IMR-90 (cell line): ENCODE measurements around the gene GRIN2D. TPM values are rescaled to one million over a fixed set of nuclear protein-coding genes. Genes with fewer than 3 reads are reported as not detected.

Experiments
- ATAC-seq: fragments of 200-7000 bp; cut with Tn5 transposase; 2 replicates; pipeline ENCODE4 v1.9.1; 2020; ENCODE audit warnings: low read depth, mild to moderate bottlenecking, moderate library complexity
- BruUV-seq: library from RNA; stranded (reverse); fragments of 400-500 nt; replicated peaks from 2 replicates; lab custom pipeline; 2021; lab: Mats Ljungman, UMichigan
- CTCF ChIA-PET: fragments of 300-600 bp; formaldehyde crosslinking; extraction: SDS; loops from one replicate; lab custom pipeline; 2021; ENCODE audit warnings: antibody characterized with exemption; lab: Yijun Ruan, JAX
- POLR2A ChIA-PET: fragments of 300-600 bp; sonication (Branson Sonifier 250); formaldehyde crosslinking; loops from one replicate; lab custom pipeline; 2022; ENCODE audit warnings: antibody characterized with exemption; ENCODE audit not compliant: unreplicated experiment; lab: Charles Lee
- DNase-seq: peaks from one replicate; pipeline ENCODE4 v3.0.0; 2013
- H2AFZ ChIP-seq: replicated peaks from 2 replicates; pipeline ENCODE3; 2013; ENCODE audit warnings: low read length, mild to moderate bottlenecking; ENCODE audit not compliant: poor library complexity
- H2AK5ac ChIP-seq: 2 replicates; pipeline ENCODE4 v1.6.1; 2013; ENCODE audit warnings: low read depth, low read length, inconsistent platforms
- H2AK9ac ChIP-seq: replicated peaks from 2 replicates; pipeline ENCODE3; 2013; ENCODE audit warnings: mild to moderate bottlenecking, low read depth, low read length, moderate library complexity; ENCODE audit not compliant: poor library complexity
- H2BK120ac ChIP-seq: 2 replicates; pipeline ENCODE4 v1.6.1; 2013; ENCODE audit warnings: low read depth, low read length, inconsistent platforms
- H2BK15ac ChIP-seq: 3 replicates; pipeline ENCODE4 v1.6.1; 2013; ENCODE audit warnings: low read depth, low read length, inconsistent platforms
- H2BK20ac ChIP-seq: 2 replicates; pipeline ENCODE4 v1.6.1; 2013; ENCODE audit warnings: low read depth, mild to moderate bottlenecking, inconsistent platforms, low read length, moderate library complexity
- H2BK5ac ChIP-seq: 2 replicates; pipeline ENCODE4 v1.6.1; 2013; ENCODE audit warnings: mild to moderate bottlenecking, low read depth, low read length, inconsistent platforms; ENCODE audit not compliant: poor library complexity, severe bottlenecking
- H3K14ac ChIP-seq: replicated peaks from 2 replicates; pipeline ENCODE4 v1.6.1; 2013; ENCODE audit warnings: low read depth, low read length, inconsistent platforms
- H3K18ac ChIP-seq: 2 replicates; pipeline ENCODE4 v1.6.1; 2013; ENCODE audit warnings: low read depth, low read length, control low read depth
- H3K23ac ChIP-seq: 2 replicates; pipeline ENCODE4 v1.6.1; 2013; ENCODE audit warnings: low read depth, low read length, inconsistent platforms
- H3K27ac ChIP-seq: 2 replicates; pipeline ENCODE4 v1.5.1; 2013; ENCODE audit warnings: mild to moderate bottlenecking, control low read depth, low read length; ENCODE audit not compliant: insufficient read depth
- H3K27me3 ChIP-seq: 2 replicates; pipeline ENCODE4 v1.6.1; 2013; ENCODE audit warnings: low read length; ENCODE audit not compliant: control insufficient read depth, insufficient read depth
- H3K36me3 ChIP-seq: 2 replicates; pipeline ENCODE4 v1.6.1; 2013; ENCODE audit warnings: low read length, mixed read lengths; ENCODE audit not compliant: control insufficient read depth, insufficient read depth
- H3K4ac ChIP-seq: 2 replicates; pipeline ENCODE4 v1.6.1; 2013; ENCODE audit warnings: low read depth, low read length, inconsistent platforms
- H3K4me1 ChIP-seq: 2 replicates; pipeline ENCODE4 v1.6.1; 2013; ENCODE audit warnings: low read length, mixed read lengths; ENCODE audit not compliant: control insufficient read depth, insufficient read depth
- H3K4me2 ChIP-seq: 2 replicates; pipeline ENCODE4 v1.6.1; 2013; ENCODE audit warnings: low read depth, mild to moderate bottlenecking, control low read depth, low read length, moderate library complexity
- H3K4me3 ChIP-seq: 2 replicates; pipeline ENCODE4 v1.5.1; 2013; ENCODE audit warnings: low read depth, mild to moderate bottlenecking, control low read depth, low read length, moderate library complexity; ENCODE audit not compliant: insufficient read depth
- H3K56ac ChIP-seq: 2 replicates; pipeline ENCODE4 v1.6.1; 2013; ENCODE audit warnings: low read length, inconsistent platforms; ENCODE audit not compliant: insufficient read depth; ENCODE audit errors: extremely low read depth
- H3K79me1 ChIP-seq, 2 experiments: 2 replicates each; pipeline ENCODE4 v1.6.1; 2013; ENCODE audit warnings: low read length in 2 of 2, inconsistent platforms in 1 of 2, low read depth in 1 of 2
- H3K9ac ChIP-seq: 2 replicates; pipeline ENCODE4 v1.6.1; 2013; ENCODE audit warnings: low read depth, low read length, control low read depth
- H3K9me1 ChIP-seq: 2 replicates; pipeline ENCODE4 v1.6.1; 2013; ENCODE audit warnings: low read length, inconsistent platforms; ENCODE audit not compliant: insufficient read depth
- H3K9me3 ChIP-seq: 2 replicates; pipeline ENCODE4 v1.6.1; 2013; ENCODE audit warnings: low read length; ENCODE audit not compliant: control insufficient read depth, insufficient read depth
- H4K20me1 ChIP-seq: 2 replicates; pipeline ENCODE4 v1.6.1; 2013; ENCODE audit warnings: low read length, inconsistent platforms; ENCODE audit not compliant: insufficient read depth
- H4K5ac ChIP-seq: 2 replicates; pipeline ENCODE4 v1.6.1; 2013; ENCODE audit warnings: mild to moderate bottlenecking, low read depth, low read length, control low read depth
- H4K8ac ChIP-seq, 2 experiments: 2 replicates each; pipeline ENCODE4 v1.6.1; 2013; ENCODE audit warnings: low read depth in 2 of 2, low read length in 2 of 2, control low read depth in 1 of 2, inconsistent platforms in 1 of 2
- H4K91ac ChIP-seq: 2 replicates; pipeline ENCODE4 v1.6.1; 2013; ENCODE audit warnings: low read depth, low read length, inconsistent platforms; ENCODE audit not compliant: insufficient read depth
- BHLHE40 ChIP-seq: fragments of 150-350 bp; IDR thresholded peaks from 2 replicates; pipeline ENCODE4 v1.6.1; 2016; ENCODE audit warnings: mild to moderate bottlenecking, low read depth, low read length
- CEBPB ChIP-seq: IDR thresholded peaks from 2 replicates; pipeline ENCODE4 v1.6.1; 2012; ENCODE audit warnings: low read depth, low read length, improper control_type of control experiment
- CHD1 ChIP-seq: IDR thresholded peaks from 2 replicates; pipeline ENCODE4 v1.6.1; 2012; ENCODE audit warnings: low read depth, low read length, improper control_type of control experiment
- FOS ChIP-seq: fragments of 150-350 bp; IDR thresholded peaks from 2 replicates; pipeline ENCODE4 v1.6.1; 2016; ENCODE audit warnings: low read depth, low read length
- MAFK ChIP-seq: IDR thresholded peaks from 2 replicates; pipeline ENCODE4 v1.6.1; 2012; ENCODE audit warnings: low read depth, low read length, improper control_type of control experiment
- MAZ ChIP-seq: IDR thresholded peaks from 2 replicates; pipeline ENCODE4 v1.6.1; 2012; ENCODE audit warnings: low read depth, mild to moderate bottlenecking, low read length, improper control_type of control experiment, moderate library complexity, borderline replicate concordance
- MXI1 ChIP-seq: IDR thresholded peaks from 2 replicates; pipeline ENCODE4 v1.6.1; 2012; ENCODE audit warnings: low read depth, mild to moderate bottlenecking, low read length, moderate library complexity, borderline replicate concordance
- NFE2L2 ChIP-seq: fragments of 150-350 bp; IDR thresholded peaks from 2 replicates; pipeline ENCODE4 v1.6.1; 2016; ENCODE audit warnings: low read depth, mild to moderate bottlenecking, low read length
- POLR2A ChIP-seq: IDR thresholded peaks from 2 replicates; pipeline ENCODE4 v1.6.1; 2012; ENCODE audit warnings: mild to moderate bottlenecking, low read depth, low read length
- RAD21 ChIP-seq: IDR thresholded peaks from 2 replicates; pipeline ENCODE4 v1.6.1; 2012; ENCODE audit warnings: low read length, improper control_type of control experiment
- RCOR1 ChIP-seq: IDR thresholded peaks from 2 replicates; pipeline ENCODE4 v1.6.1; 2012; ENCODE audit warnings: mild to moderate bottlenecking, low read length, improper control_type of control experiment; ENCODE audit not compliant: insufficient replicate concordance
- RFX5 ChIP-seq: IDR thresholded peaks from 2 replicates; pipeline ENCODE4 v1.8.0; 2012; ENCODE audit warnings: low read depth, mild to moderate bottlenecking, low read length, moderate library complexity
- SMC3 ChIP-seq: fragments of 150-350 bp; IDR thresholded peaks from 2 replicates; pipeline ENCODE4 v1.6.1; 2016; ENCODE audit warnings: low read depth, mild to moderate bottlenecking, antibody characterized with exemption, low read length, moderate library complexity
- WGBS, 2 experiments: methylation state at CpG; one replicate each; pipeline versions ENCODE4 v1.1.5 to v1.1.7; 2013; ENCODE audit warnings: missing lambda C conversion rate in 2 of 2; ENCODE audit not compliant: insufficient read length in 1 of 2; ENCODE audit errors: extremely low coverage in 2 of 2; 5-methylcytosine and 5-hydroxymethylcytosine counted together
- dilution Hi-C: fragments of 300-500 bp; cut with HindIII; formaldehyde crosslinking; loops from one replicate; pipeline ENCODE4 v1.14.3; 2018; ENCODE audit warnings: low sequenced_read_pairs; ENCODE audit not compliant: unreplicated experiment
- in situ Hi-C: fragments of 300-500 bp; cut with MboI; formaldehyde crosslinking; loops from 3 replicates; pipeline ENCODE4 v1.14.3; 2019; ENCODE audit warnings: low sequenced_read_pairs, inconsistent platforms, mixed read lengths
- intact Hi-C: fragments of 100-400 bp; cut with micrococcal nuclease; formaldehyde crosslinking; loops from 2 replicates; pipeline ENCODE4 v1.10.0; 2022
- polyA plus RNA-seq, 3 experiments: library from polyadenylated mRNA; depleted of rRNA; stranded (reverse); fragments of >200 nt; gene quantifications; 2 replicates each; pipeline ENCODE4 v1.2.3, GENCODE V29; 2012; ENCODE audit warnings: low replicate concordance in 1 of 3
- total RNA-seq: library from RNA; depleted of rRNA; stranded (reverse); fragments of >200 nt; gene quantifications from 2 replicates; pipeline ENCODE4 v1.2.3, GENCODE V29; 2012
- TF ChIP-seq, protein P1 (sequence below): fragments of 150-350 bp; IDR thresholded peaks from 2 replicates; pipeline ENCODE4 v1.6.1; 2017; ENCODE audit warnings: mild to moderate bottlenecking, antibody characterized with exemption, low read length, low read depth
- TF ChIP-seq, protein P2 (sequence below): fragments of 150-350 bp; IDR thresholded peaks from 2 replicates; pipeline ENCODE4 v1.6.1; 2016; ENCODE audit warnings: low read depth, mild to moderate bottlenecking, low read length, moderate library complexity, borderline replicate concordance

The GRIN2D gene
- total and polyA plus RNA-seq, 2 of the 4 experiments (the other 2 are of a cell fraction), result under 0.01 to 0.24 TPM

DNA sequence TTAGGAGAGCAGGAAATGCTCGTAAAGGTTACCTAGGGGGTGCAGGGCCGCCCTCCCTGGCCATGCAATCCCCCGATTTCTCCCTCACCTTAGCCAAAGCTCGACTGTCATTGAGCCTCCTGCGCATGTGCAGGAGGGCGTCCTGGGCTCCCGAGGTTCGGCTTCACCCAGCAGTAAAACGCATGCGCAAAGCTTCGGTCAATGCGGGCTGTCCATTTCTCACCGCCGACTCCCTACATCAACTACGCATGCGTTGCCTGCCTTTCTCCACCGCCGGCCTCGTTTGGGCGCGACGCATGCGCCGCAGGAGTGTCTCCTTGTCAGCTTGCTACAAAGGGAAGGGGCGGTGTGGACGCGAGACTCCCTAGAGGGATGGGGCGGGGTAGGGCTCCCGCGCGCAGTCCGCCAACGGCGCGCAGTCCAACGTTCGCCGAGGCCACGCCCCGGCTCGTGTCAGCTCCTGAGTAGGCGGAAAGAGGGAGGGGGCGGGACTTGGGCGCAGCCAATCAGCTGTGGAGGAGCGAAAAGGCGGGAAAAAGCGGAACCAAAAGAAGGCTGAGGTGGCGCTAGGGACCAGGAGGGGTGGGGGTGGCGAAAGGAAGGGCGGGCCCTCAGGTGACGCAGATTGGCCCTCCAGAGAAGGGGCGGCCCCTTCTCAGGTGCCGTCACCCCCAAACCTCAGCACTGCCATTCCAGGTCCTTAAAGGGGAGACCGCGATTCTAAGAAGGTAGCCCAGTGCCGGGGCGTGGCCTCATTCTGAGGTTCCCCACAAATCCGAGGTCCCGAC, 29.5 kb upstream of the GRIN2D start, which contains the start of the genes SYNGR4 and TMEM143:
TSS of gene SYNGR4 (plus strand) at position 558 of the 788 bp plus-strand sequence. CDS start 1,476 bp downstream, outside the sequence.
TSS of gene TMEM143 (minus strand) at position 131 of the 788 bp plus-strand sequence. CDS start at position 111, 20 bp downstream.
- peak within 1 kb of the TSS; percentile 77 for H3K56ac ChIP-seq
- intact Hi-C loops, result no loop called here
- CTCF ChIA-PET, result interaction anchor here (0.5 to 0.8 kb wide), 3 partner anchors 9 to 39 kb away, joined by 3 to 4 read pairs (median 3); partner anchors contain the start of gene KDELR1
- no peak within 1 kb of the TSS for H2BK20ac ChIP-seq
- H4K20me1 ChIP-seq, result no peaks in the 10 kb centered on the region
- H3K9ac ChIP-seq, result peak within 1 kb of the TSS; percentile 67
- H3K27ac ChIP-seq, result peak within 1 kb of the TSS; percentile 64
- H3K79me1 ChIP-seq, result peaks cover 0 to 7% of the 10 kb centered on the region in 2 experiments; a peak in 1 of 4 replicates
- H4K91ac ChIP-seq, result peak within 1 kb of the TSS; percentile 88
- peak; percentile 99 for DNase-seq
- H3K9me3 ChIP-seq, result no peaks in the 10 kb centered on the region
- no peaks in the 10 kb centered on the region for H3K36me3 ChIP-seq
- H4K5ac ChIP-seq, result peak within 1 kb of the TSS; percentile 76
- no peaks in the 10 kb centered on the region for H3K27me3 ChIP-seq
- H2BK120ac ChIP-seq, result peak within 1 kb of the TSS; percentile 10; the same call in 1 of the 2 replicates
- WGBS, 2 experiments, result 0% methylated on average over 9 of the region's 59 CpGs; no CpG with 5 or more reads in 1 of the 2 experiments
- in situ Hi-C loops, result no loop called here
- peak within 1 kb of the TSS; percentile 89 for H3K4ac ChIP-seq
- H3K9me1 ChIP-seq, result no peaks in the 10 kb centered on the region; the same call in 1 of the 2 replicates
- H2AK5ac ChIP-seq, result peak within 1 kb of the TSS; percentile 97
- dilution Hi-C loops, result no loop called here
- no peaks in the 10 kb centered on the region for H3K4me1 ChIP-seq
- H3K4me2 ChIP-seq, result peak within 1 kb of the TSS; percentile 79
- peak within 1 kb of the TSS; percentile 95 for H3K14ac ChIP-seq
- peak within 1 kb of the TSS; percentile 69 for H2BK5ac ChIP-seq
- no TSS peak for BruUV-seq
- H3K18ac ChIP-seq, result peak within 1 kb of the TSS; percentile 8
- POLR2A ChIA-PET, result interaction anchor here (0.6 kb wide), 1 partner anchor 31 kb away, joined by 3 read pairs; no protein-coding TSS in a partner anchor
- peak within 1 kb of the TSS; percentile 97 for H2AFZ ChIP-seq
- H2AK9ac ChIP-seq, result peak within 1 kb of the TSS; percentile 96
- H4K8ac ChIP-seq, result peak within 1 kb of the TSS; percentile 95 to 99
- H2BK15ac ChIP-seq, result peak within 1 kb of the TSS; percentile 31; the same call in 2 of the 3 replicates
- peak within 1 kb of the TSS; percentile 42 for H3K4me3 ChIP-seq
- ATAC-seq, result peak; percentile 96
- peak within 1 kb of the TSS; percentile 45 for H3K23ac ChIP-seq
- TF ChIP-seq FOS, result no peak
- TF ChIP-seq RFX5, result no peak
- TF ChIP-seq, protein P1, sequence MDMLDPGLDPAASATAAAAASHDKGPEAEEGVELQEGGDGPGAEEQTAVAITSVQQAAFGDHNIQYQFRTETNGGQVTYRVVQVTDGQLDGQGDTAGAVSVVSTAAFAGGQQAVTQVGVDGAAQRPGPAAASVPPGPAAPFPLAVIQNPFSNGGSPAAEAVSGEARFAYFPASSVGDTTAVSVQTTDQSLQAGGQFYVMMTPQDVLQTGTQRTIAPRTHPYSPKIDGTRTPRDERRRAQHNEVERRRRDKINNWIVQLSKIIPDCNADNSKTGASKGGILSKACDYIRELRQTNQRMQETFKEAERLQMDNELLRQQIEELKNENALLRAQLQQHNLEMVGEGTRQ, result no peak
- no peak for TF ChIP-seq RAD21
- TF ChIP-seq CHD1, result no peak
- no peak for TF ChIP-seq NFE2L2
- TF ChIP-seq CEBPB, result no peak
- peak; percentile 87 for TF ChIP-seq BHLHE40
- peak; percentile 23; the same call in 1 of the 2 replicates for TF ChIP-seq MAFK
- TF ChIP-seq SMC3, result no peak
- TF ChIP-seq MAZ, result peak; percentile 95; the same call in 1 of the 2 replicates
- TF ChIP-seq, protein P2, sequence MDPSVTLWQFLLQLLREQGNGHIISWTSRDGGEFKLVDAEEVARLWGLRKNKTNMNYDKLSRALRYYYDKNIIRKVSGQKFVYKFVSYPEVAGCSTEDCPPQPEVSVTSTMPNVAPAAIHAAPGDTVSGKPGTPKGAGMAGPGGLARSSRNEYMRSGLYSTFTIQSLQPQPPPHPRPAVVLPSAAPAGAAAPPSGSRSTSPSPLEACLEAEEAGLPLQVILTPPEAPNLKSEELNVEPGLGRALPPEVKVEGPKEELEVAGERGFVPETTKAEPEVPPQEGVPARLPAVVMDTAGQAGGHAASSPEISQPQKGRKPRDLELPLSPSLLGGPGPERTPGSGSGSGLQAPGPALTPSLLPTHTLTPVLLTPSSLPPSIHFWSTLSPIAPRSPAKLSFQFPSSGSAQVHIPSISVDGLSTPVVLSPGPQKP, result no peak
- peak; percentile 39; the same call in 1 of the 2 replicates for TF ChIP-seq POLR2A
- no peak for TF ChIP-seq RCOR1
- peak; percentile 64; the same call in 1 of the 2 replicates for TF ChIP-seq MXI1
